ENCODE results near the gene ZNF436. TPM values are rescaled to one million over a fixed set of nuclear protein-coding genes. Genes with fewer than 3 reads are reported as not detected.

ZNF436 gene
- total RNA-seq, 1 experiment from 2014 or later = 0.52 TPM

DNA sequence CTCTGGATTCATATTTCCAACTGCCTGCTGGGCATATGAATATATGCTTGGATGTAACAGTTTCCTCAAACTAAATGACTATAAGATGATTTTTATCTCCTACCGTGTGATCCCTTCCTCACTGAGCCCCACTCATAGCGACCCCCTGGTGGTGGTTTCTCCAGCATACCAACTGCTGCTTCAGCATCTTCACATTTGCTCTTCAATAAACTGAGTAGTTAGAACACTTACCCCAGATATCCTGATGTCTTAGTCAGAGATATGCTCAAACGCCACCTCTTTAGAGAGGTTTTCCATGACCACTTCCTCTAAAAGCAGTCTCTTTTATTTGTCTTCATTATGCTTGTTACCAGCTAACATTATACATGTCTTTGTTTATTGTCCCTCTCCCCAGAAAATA lies 15.4 kb downstream of the ZNF436 start:
- H4K8ac ChIP-seq (replicated peaks; ENCODE audit: insufficient read length, low read depth, low read length) = no peak overlapping the region
- no peaks in the 10 kb centered on the region for H3K23me2 ChIP-seq (ENCODE audit: insufficient read length, low read depth, low read length, poor library complexity, severe bottlenecking)
- Mint-ChIP-seq H3K27ac (no peak overlapping the region), H3K27me3 (ENCODE audit: low read depth) (peaks cover 100% of the 10 kb centered on the region), H3K4me3 (no peak overlapping the region), H3K4me1 (no peaks in the 10 kb centered on the region), H3K9me3 (peaks cover 15 to 22% of the 10 kb centered on the region in 2 experiments), H3K36me3 (ENCODE audit: insufficient read depth in 1 of 3, low read depth in 3 of 3) (peaks cover 0 to under 1% (median 0%) of the 10 kb centered on the region in 3 experiments; a peak in 1 of 7 replicates)
- no peak overlapping the region for H3T11ph ChIP-seq (ENCODE audit: low read length)
- H3K23ac ChIP-seq (ENCODE audit: insufficient read length, low read depth, low read length) = no peak overlapping the region
- H3K27ac ChIP-seq (ENCODE audit: insufficient read length, low read depth, low read length) = no peak overlapping the region
- no peak overlapping the region for H2BK5ac ChIP-seq (ENCODE audit: insufficient read length, low read length)
- H3K4me2 ChIP-seq (ENCODE audit: insufficient read depth, insufficient read length, low read length) = no peak overlapping the region
- H4K91ac ChIP-seq (ENCODE audit: insufficient read length, low read depth, low read length) = no peak overlapping the region
- no peak overlapping the region for H3K56ac ChIP-seq (ENCODE audit: insufficient read length, low read depth, low read length)
- no peak overlapping the region for H2BK12ac ChIP-seq (ENCODE audit: insufficient read length, low read depth, low read length)
- no peak overlapping the region for H2AFZ ChIP-seq (ENCODE audit: low read length)
- H4K20me1 ChIP-seq (ENCODE audit: control insufficient read depth, insufficient read depth, insufficient read length) = no peaks in the 10 kb centered on the region
- H3K4ac ChIP-seq (ENCODE audit: low read depth, low read length) = no peak overlapping the region
- no CpG with 5 or more reads among the region's 3 CpGs for WGBS (ENCODE audit: extremely low coverage, insufficient read length, low lambda C conversion rate)
- H4K5ac ChIP-seq (ENCODE audit: insufficient read length, low read depth, low read length) = no peak overlapping the region
- TF ChIP-seq, protein P1, sequence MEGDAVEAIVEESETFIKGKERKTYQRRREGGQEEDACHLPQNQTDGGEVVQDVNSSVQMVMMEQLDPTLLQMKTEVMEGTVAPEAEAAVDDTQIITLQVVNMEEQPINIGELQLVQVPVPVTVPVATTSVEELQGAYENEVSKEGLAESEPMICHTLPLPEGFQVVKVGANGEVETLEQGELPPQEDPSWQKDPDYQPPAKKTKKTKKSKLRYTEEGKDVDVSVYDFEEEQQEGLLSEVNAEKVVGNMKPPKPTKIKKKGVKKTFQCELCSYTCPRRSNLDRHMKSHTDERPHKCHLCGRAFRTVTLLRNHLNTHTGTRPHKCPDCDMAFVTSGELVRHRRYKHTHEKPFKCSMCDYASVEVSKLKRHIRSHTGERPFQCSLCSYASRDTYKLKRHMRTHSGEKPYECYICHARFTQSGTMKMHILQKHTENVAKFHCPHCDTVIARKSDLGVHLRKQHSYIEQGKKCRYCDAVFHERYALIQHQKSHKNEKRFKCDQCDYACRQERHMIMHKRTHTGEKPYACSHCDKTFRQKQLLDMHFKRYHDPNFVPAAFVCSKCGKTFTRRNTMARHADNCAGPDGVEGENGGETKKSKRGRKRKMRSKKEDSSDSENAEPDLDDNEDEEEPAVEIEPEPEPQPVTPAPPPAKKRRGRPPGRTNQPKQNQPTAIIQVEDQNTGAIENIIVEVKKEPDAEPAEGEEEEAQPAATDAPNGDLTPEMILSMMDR (conservative IDR thresholded peaks at IDR 0.05) = no peak; the same call in 2 of the 3 replicates
- peaks cover 2% of the 10 kb centered on the region for H3K9me3 ChIP-seq (ENCODE audit: control insufficient read depth, low read depth, low read length)
- H3K4me1 ChIP-seq (ENCODE audit: insufficient read depth, low read length) = no peaks in the 10 kb centered on the region
- no peak overlapping the region for H2BK20ac ChIP-seq (ENCODE audit: low read depth, low read length, poor library complexity, severe bottlenecking)
- H2AK5ac ChIP-seq (ENCODE audit: insufficient read length, low read length) = no peak overlapping the region
- H3K27me3 ChIP-seq (ENCODE audit: insufficient read depth, low read length) = peaks cover 78% of the 10 kb centered on the region
- no peak overlapping the region for H2BK120ac ChIP-seq (ENCODE audit: low read depth, low read length, poor library complexity, severe bottlenecking)
- no peaks in the 10 kb centered on the region for H3K79me2 ChIP-seq (ENCODE audit: insufficient read depth, low read length)
- H3K79me1 ChIP-seq (ENCODE audit: insufficient read depth, low read depth, low read length, poor library complexity, severe bottlenecking) = no peaks in the 10 kb centered on the region
- DNase-seq = no peak
- H3K14ac ChIP-seq (ENCODE audit: insufficient read depth, low read length) = no peak overlapping the region
- H3K18ac ChIP-seq (ENCODE audit: insufficient read length, low read depth, low read length) = no peak overlapping the region
- H2BK15ac ChIP-seq (ENCODE audit: low read depth, low read length) = no peak overlapping the region
- H3K9ac ChIP-seq (ENCODE audit: extremely low read depth, insufficient read length, low read length) = no peak overlapping the region

Data from H9 (cell line).